VCaP (cell line): ENCODE data around the gene EYA4.

Experiments used
- H3K27ac ChIP-seq: fragments of 450-650 bp; 2 replicates; pipeline ENCODE4 v1.5.1; 2017
- TF ChIP-seq, protein P1 (sequence below): fragments of 450-650 bp; conservative IDR thresholded peaks from 2 replicates; pipeline ENCODE4 v1.5.1; 2017; ENCODE audit warnings: mild to moderate bottlenecking, moderate library complexity

The EYA4 gene

DNA sequence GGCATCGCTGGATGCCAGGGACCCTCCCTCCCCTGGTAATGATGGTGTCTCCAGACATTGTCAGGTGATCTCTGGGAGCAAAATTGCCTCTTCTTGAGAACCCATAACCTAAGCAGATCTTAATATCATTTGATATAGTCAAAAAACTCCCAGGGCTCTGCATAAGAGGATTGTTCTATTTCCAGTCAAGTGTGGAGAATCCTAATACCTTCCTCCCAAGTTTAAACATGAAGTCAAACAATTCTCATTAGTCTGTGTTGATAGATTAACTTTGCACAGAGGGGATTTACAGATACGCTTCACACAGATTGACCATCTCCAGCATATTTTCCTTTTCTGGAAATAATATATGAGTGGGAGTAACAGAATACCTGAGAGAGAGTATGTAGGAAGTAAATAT lies 10.5 kb downstream of the EYA4 start:
- no peak overlapping the region for H3K27ac ChIP-seq
- TF ChIP-seq, protein P1, sequence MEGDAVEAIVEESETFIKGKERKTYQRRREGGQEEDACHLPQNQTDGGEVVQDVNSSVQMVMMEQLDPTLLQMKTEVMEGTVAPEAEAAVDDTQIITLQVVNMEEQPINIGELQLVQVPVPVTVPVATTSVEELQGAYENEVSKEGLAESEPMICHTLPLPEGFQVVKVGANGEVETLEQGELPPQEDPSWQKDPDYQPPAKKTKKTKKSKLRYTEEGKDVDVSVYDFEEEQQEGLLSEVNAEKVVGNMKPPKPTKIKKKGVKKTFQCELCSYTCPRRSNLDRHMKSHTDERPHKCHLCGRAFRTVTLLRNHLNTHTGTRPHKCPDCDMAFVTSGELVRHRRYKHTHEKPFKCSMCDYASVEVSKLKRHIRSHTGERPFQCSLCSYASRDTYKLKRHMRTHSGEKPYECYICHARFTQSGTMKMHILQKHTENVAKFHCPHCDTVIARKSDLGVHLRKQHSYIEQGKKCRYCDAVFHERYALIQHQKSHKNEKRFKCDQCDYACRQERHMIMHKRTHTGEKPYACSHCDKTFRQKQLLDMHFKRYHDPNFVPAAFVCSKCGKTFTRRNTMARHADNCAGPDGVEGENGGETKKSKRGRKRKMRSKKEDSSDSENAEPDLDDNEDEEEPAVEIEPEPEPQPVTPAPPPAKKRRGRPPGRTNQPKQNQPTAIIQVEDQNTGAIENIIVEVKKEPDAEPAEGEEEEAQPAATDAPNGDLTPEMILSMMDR: no peak

DNA sequence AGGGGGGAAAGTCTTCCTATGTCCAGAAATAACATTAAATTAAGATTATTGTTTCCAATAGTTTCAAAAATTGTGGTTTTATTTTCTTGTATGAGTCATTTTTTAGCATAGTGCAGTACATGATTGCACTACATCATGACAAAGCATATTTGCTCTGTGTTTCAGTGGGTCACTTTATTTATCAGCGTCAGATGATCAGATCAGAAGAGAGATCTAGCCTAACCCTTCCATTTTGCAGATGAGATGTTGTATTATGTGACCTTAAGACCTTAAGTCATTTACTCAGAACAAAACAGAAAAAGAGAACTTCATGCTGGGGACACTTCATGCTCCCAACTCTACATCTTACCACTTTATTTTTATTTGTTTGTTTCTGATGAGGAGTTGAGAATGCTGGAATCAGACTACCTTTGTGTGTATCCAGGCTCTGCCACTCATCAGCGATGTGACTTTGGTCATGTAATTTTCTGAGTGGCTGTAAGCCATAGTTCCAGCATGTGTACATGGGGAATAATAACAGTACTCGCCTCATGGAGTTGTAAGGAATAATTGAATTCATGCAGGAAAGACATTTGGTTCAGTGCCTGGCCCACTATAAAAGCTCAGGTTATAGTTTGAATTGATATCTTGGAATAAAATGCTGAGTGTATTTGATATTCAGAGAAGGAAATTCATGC lies 13.5 kb downstream of the EYA4 start:
- TF ChIP-seq, protein P1: no peak
- no peak overlapping the region for H3K27ac ChIP-seq

DNA sequence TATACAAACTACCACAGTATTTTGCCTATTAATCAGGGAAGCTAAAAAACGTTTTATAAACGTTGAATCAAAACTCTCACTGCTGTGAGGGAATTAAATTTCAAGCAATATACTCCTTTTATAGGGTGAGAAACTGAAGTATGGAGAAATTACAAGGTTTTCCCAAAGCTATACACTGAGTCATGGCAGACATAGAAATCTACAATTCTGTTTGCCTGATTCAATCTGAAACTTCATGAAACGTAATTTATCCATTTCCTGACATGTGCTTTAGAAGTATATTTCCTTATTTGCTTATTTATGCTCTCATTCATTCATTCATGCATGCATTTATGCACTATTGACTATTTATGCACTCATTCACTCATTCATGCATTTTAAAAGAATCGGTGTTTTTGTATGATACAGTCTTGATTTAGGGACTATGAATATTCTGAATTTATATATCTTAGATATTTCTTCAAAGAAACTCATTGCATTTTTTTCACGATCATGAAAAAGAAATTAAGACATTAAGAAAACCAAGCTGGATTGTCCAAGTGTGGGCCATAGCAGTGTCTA lies 16.5 kb downstream of the EYA4 start:
- no peak overlapping the region for H3K27ac ChIP-seq
- TF ChIP-seq, protein P1: no peak

DNA sequence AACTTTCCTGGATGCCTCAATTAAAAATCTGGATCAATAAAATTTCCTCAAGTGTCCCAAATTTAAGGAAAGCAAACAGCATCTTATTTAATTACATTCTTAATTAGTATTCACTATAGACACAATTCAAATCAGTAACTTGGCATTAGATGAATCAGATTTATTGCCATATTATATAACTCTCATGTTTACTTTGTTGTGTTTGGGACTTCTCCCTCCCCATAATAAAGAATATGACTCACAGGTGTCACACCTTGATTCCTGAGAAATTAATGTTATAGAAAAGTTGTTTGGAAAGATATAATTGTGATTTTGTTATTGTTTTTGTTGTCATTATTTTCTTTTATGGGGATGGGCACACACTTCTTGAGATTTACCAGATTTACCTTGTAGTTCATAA lies 18.4 kb downstream of the EYA4 start:
- no peak overlapping the region for H3K27ac ChIP-seq
- TF ChIP-seq, protein P1: no peak

DNA sequence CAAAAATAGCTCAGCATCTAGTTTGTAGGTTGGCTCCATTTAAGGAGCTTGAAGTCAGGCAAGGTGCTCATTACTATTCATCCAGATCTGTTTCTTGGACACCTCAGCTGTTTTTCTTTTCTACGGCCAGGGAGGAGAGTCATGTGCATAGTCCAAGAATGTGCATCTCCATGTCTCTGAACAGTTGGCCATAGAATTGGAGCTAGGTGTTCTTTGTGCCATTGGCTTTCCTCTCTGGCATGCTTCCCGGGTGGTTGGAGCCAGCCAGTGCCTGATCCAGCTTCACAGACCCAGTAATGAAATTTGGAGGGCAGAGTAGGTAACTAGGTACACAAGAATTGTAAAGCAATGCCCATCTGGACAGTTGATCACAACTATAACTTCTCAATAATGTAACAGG lies 21.6 kb downstream of the EYA4 start:
- H3K27ac ChIP-seq: no peak overlapping the region
- TF ChIP-seq, protein P1: no peak

DNA sequence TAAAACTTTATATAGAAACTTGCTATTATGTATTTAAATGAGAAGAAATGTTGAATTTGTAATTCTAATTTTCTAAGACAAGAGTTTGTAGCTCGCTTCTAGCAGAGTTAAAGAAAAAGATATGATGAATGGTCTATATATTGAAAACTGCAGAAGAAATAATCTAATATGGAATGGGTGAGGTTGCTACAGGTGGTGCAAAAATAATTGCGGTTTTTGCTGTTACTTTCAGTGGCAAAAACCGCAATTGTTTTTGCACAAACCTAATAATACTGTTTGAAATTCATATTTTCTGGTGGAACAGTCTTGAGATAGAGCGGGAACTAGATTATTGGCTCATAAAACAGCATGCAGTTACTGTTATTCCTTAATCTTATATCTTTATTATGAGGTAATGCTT lies 23.9 kb downstream of the EYA4 start:
- TF ChIP-seq, protein P1: no peak
- no peak overlapping the region for H3K27ac ChIP-seq

DNA sequence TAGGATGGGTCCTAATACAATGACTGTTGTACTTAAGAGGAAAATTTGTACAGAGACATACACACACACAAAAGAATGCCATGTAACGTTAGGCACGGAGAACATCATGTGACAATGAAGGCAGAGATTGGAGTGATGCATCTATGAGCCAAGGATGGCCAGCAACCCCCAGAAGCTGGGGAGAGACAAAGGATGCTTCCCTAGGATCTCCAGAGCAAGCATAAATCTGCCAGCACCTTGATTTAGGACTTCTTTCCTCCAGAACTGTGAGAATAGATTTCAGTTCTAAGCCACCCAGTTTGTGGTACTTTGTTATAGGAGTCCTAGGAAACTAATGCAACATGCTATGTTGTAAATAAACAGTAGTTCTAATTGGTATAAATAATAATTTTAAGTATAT lies 25.0 kb downstream of the EYA4 start:
- no peak overlapping the region for H3K27ac ChIP-seq
- TF ChIP-seq, protein P1: no peak
